ENCODE data around the gene RNU1-3. TPM values are rescaled to one million over a fixed set of nuclear protein-coding genes. Genes with fewer than 3 reads are reported as not detected.
A peak's percentile ranks its signal among the peaks of the same experiment; 100 is the strongest.
"Not testable (repeated sequence)": the region's sequence is repeated elsewhere in the genome, so short reads cannot be mapped to it uniquely, and the experiment has no call there.

RNU1-3 gene
- total RNA-seq, 1 experiment from 2014 or later: under 0.01 TPM

DNA sequence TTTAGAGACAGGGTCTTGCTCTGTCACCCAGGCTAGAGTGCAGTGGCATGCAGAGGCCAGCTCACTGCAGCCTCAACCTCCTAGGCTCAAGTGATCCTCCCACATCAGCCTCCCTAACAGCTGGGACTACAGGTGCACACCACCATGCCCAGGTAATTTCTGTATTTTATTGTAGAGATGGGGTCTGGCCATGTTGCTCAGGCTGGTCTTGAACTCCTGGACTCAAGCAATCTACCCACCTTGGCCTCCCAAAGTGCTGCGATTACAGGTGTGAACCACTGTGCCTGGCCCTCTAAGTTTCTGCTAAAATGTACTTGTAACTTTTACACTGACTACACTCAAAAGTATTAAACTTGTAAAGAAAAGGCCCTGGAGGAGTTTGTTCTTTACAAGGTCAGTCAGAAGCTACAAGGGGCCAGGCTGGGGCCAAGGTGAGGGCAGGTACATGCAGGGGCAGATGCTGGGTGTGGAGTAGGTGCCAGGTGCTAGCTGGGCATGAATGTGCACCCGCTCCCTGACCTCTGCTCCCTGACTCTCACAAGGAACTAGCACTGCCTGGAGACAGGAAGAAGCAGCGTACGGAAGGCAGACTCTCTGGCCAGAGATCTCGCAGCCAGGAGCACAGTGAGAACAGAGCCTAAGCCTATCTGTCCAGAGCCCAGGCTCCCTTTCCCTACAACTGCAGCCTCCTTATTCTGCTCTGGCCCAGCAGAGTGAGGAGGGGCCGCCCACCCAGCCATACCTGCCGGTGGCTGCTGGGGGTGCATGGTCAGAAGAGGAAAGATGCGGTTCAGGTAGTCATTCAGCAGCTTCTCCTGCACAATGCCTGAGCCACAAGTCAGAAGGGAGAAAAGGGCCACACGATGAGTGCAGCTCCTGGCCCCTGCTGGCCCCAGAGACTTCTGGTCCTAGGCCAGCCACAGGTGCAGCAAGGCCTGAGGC is 24.5 kb downstream of the RNU1-3 start:
- not testable (repeated sequence) for H3K27me3 ChIP-seq (ENCODE audit: control insufficient read depth, insufficient read depth, low read length); DNase-seq; H3K4me3 ChIP-seq (ENCODE audit: insufficient read depth, low read depth, low read length); H3K36me3 ChIP-seq (replicated peaks; ENCODE audit: control insufficient read depth, insufficient read depth, low read length)

- DNase-seq; H3K27me3 ChIP-seq (ENCODE audit: control insufficient read depth, insufficient read depth, low read length); H3K36me3 ChIP-seq (replicated peaks; ENCODE audit: control insufficient read depth, insufficient read depth, low read length); H3K4me3 ChIP-seq (ENCODE audit: insufficient read depth, low read depth, low read length): not testable (repeated sequence)
Measured at GRCh38 chr1:16641159-16641975, 25.4 kb downstream of the RNU1-3 start.

DNA sequence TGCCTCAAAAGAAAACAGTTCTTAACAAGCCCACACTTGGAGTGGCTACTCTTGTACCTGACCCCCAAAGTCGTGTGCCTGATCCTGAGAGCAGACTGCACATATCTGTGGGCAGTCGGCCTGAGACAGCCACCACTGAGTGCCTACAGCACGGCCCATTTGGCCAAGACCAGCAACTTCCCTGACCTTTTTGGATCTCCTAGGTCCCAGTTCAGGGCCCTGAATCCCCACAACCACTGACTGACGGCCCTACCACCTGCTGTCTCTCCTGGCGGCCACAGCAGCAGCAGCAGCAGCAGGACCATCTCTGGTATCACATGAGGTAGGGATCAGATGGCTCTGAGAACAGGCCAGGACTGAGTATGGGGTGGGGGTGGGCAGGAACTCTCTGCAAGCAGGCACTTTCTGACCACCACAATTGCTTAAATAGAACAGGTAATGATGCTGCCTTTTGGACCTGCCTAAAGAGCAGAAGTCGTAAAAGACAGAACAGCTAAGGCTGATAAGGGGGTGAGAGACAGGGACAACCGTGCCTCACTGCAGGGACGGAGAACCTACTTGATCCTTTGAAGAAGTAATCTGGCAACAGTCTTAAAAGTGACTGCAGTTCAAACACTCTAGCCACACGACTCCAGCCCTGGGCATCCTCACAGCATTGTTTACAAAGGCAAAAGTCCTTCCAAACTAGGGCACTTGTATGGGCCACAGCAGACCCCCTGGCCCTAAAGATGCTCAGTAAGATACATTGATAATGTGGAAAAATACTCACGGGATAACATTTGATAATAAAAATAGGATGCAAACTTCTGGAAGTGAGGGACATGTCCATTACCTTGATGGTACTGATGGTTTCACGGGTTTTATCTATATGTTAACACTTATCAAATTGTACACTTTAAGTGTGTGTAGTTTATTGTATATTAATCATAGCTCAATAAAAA is 27.4 kb downstream of the RNU1-3 start:
- DNase-seq; H3K36me3 ChIP-seq (replicated peaks; ENCODE audit: control insufficient read depth, insufficient read depth, low read length); H3K27me3 ChIP-seq (ENCODE audit: control insufficient read depth, insufficient read depth, low read length); H3K4me3 ChIP-seq (ENCODE audit: insufficient read depth, low read depth, low read length): not testable (repeated sequence)

GRCh38 chr1:16637941-16638778 is 28.6 kb downstream of the RNU1-3 start:
- H3K4me3 ChIP-seq (ENCODE audit: insufficient read depth, low read depth, low read length); H3K27me3 ChIP-seq (ENCODE audit: control insufficient read depth, insufficient read depth, low read length); H3K36me3 ChIP-seq (replicated peaks; ENCODE audit: control insufficient read depth, insufficient read depth, low read length); DNase-seq: not testable (repeated sequence)

- not testable (repeated sequence) for DNase-seq; H3K27me3 ChIP-seq (ENCODE audit: control insufficient read depth, insufficient read depth, low read length); H3K4me3 ChIP-seq (ENCODE audit: insufficient read depth, low read depth, low read length)
- peaks cover 11% of the 10 kb centered on the region for H3K36me3 ChIP-seq (replicated peaks; ENCODE audit: control insufficient read depth, insufficient read depth, low read length)
Measured at GRCh38 chr1:16636551-16637195, 30.1 kb downstream of the RNU1-3 start.

- H3K36me3 ChIP-seq (replicated peaks; ENCODE audit: control insufficient read depth, insufficient read depth, low read length): peaks cover 11% of the 10 kb centered on the region
- H3K4me3 ChIP-seq (ENCODE audit: insufficient read depth, low read depth, low read length); H3K27me3 ChIP-seq (ENCODE audit: control insufficient read depth, insufficient read depth, low read length); DNase-seq: not testable (repeated sequence)
Measured at GRCh38 chr1:16635959-16636358, 30.8 kb downstream of the RNU1-3 start.

GRCh38 chr1:16633540-16634282 is 33.0 kb downstream of the RNU1-3 start:
- DNase-seq; H3K27me3 ChIP-seq (ENCODE audit: control insufficient read depth, insufficient read depth, low read length); H3K4me3 ChIP-seq (ENCODE audit: insufficient read depth, low read depth, low read length): not testable (repeated sequence)
- H3K36me3 ChIP-seq (replicated peaks; ENCODE audit: control insufficient read depth, insufficient read depth, low read length): peaks cover 13% of the 10 kb centered on the region

DNA sequence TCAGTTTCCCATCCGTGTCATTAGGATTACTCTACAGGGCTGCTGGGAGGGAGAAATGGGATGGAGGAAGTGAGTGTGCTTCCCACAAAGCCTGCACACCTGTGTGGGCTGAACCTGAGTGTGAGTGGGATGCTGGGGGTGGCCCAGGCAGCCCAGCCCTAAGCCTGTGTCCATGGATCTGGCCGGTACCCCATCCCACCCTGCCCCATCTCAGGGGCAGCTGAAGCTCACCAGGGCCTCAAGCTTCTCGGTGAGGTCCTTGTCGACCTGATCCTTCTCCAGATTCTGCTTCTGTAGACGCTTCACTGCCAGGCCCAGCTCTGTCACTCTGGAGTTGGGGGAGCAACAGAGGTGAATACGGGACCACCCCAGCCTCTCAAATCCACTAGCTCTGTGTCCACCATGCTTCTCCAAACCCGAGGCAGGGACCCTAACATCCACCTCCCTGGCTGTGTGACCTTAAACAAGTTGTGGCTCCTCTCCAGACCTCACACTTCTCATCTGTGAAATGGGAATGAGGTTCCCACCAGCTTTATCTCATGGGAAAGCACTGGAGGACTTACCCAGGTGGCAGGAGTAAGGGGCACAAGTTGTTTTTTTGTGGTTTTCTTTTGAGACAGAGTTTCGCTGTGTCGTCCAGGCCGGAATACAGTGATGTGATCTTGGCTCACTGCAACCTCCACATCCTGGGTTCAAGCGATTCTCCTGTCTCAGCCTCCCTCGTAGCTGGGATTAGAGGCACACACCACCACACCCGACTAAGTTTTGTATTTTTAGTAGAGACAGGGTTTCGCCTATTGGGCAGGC is 34.5 kb downstream of the RNU1-3 start:
- H3K4me3 ChIP-seq (ENCODE audit: insufficient read depth, low read depth, low read length); H3K27me3 ChIP-seq (ENCODE audit: control insufficient read depth, insufficient read depth, low read length): not testable (repeated sequence)
- H3K36me3 ChIP-seq (replicated peaks; ENCODE audit: control insufficient read depth, insufficient read depth, low read length): peaks cover 18% of the 10 kb centered on the region
- peak; percentile 29 for DNase-seq

- Histone ChIP-seq H3K4me3 (ENCODE audit: insufficient read depth, low read depth, low read length) (no peak overlapping the region), H3K27me3 (ENCODE audit: control insufficient read depth, insufficient read depth, low read length) (no peaks in the 10 kb centered on the region), H3K36me3 (replicated peaks; ENCODE audit: control insufficient read depth, insufficient read depth, low read length) (peaks cover 18% of the 10 kb centered on the region)
- peak; percentile 66 for DNase-seq
Measured at GRCh38 chr1:16631248-16632043, 35.3 kb downstream of the RNU1-3 start.

DNA sequence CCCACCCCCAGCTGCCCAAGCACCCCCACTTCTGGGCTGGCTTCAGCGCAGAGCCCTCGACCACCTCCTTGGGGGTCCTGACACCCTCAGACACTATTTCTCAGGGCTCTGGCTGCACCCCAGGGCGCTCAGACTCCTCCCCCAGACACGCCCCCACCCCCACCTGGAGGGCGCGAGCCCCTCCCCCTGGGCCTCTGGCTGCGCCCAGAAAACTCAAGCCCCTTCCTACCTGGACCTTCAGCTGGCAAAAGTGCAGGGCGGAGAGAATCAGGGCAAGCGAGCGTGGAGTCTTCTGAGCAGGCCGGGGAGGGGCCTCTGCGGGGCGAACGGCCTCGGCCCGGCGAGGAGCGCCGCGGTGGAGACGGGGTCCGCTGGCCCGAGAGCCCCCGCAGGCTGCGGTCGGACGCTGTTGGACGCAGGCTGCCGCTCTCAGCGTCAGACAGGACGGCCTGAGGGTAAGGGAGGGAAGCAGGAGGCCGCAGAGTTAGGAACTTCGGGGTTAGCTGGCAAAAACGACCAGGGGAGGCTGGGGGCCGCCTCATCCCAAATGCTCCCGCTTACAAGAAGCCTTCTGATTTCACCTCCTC is 36.0 kb downstream of the RNU1-3 start:
- Histone ChIP-seq H3K36me3 (replicated peaks; ENCODE audit: control insufficient read depth, insufficient read depth, low read length) (peaks cover 22% of the 10 kb centered on the region), H3K4me3 (ENCODE audit: insufficient read depth, low read depth, low read length) (no peak overlapping the region), H3K27me3 (ENCODE audit: control insufficient read depth, insufficient read depth, low read length) (no peaks in the 10 kb centered on the region)
- peak; percentile 81 for DNase-seq

- DNase-seq: peak; percentile 67
- H3K27me3 ChIP-seq (ENCODE audit: control insufficient read depth, insufficient read depth, low read length); H3K4me3 ChIP-seq (ENCODE audit: insufficient read depth, low read depth, low read length): not testable (repeated sequence)
- H3K36me3 ChIP-seq (replicated peaks; ENCODE audit: control insufficient read depth, insufficient read depth, low read length): peaks cover 24% of the 10 kb centered on the region
Measured at GRCh38 chr1:16629916-16630530, 36.7 kb downstream of the RNU1-3 start.
